ENCODE data around the gene GPC5. TPM values are rescaled to one million over a fixed set of nuclear protein-coding genes. Genes with fewer than 3 reads are reported as not detected.

The GPC5 gene
- total and polyA plus RNA-seq, 9 of the 15 experiments (the other 6 are each of a cell fraction or from before 2014, with no cell fraction given): 0.18 to 0.27 TPM; not detected in 7

- ATAC-seq (no peak), DNase-seq (ENCODE audit: extremely low read depth in 1 of 4, low spot score in 3 of 4) (no peak), FAIRE-seq (no peak)
- Histone ChIP-seq H3K9me1 (ENCODE audit: control insufficient read depth, insufficient read depth, low read length) (no peaks in the 10 kb centered on the region), H3K4me3 (no peak overlapping the region), H3K4me1 (replicated peaks in 1 of 2; ENCODE audit: control insufficient read depth in 2 of 2, insufficient read depth in 2 of 2, low read length in 2 of 2) (no peaks in the 10 kb centered on the region), H3K4me2 (ENCODE audit: insufficient read depth, low read length) (no peak overlapping the region), H3K36me3 (ENCODE audit: control insufficient read depth, insufficient read depth, low read length) (no peaks in the 10 kb centered on the region), H3K9me3 (replicated peaks; ENCODE audit: control insufficient read depth, insufficient read depth, low read depth, low read length) (no peaks in the 10 kb centered on the region), H4K20me1 (replicated peaks; ENCODE audit: control insufficient read depth, insufficient read depth, low read length) (no peaks in the 10 kb centered on the region), H3K9ac (ENCODE audit: insufficient read depth in 1 of 2, low read depth in 2 of 2, low read length in 2 of 2) (no peak overlapping the region), H3K79me2 (ENCODE audit: control insufficient read depth, insufficient read depth, low read length) (no peaks in the 10 kb centered on the region), H2AFZ (ENCODE audit: low read depth, low read length) (no peak overlapping the region), H3K27me3 (ENCODE audit: control insufficient read depth in 2 of 2, insufficient read depth in 2 of 2, low read length in 2 of 2) (no peaks in the 10 kb centered on the region), H3K27ac (ENCODE audit: extremely low read depth, low read depth, low read length) (no peak overlapping the region)
- intact Hi-C loops (cut with micrococcal nuclease) (no loop called here), in situ Hi-C loops (cut with MboI) (no loop called here)
- BruUV-seq (replicated peaks): no TSS peak
- WGBS (ENCODE audit: insufficient coverage, low coverage, missing lambda C conversion rate): 0% methylated on average over 3 of the region's 3 CpGs
- TF ChIP-seq HINFP (tag; conservative IDR thresholded peaks at IDR 0.05; ENCODE audit: low read depth) (no peak), RFX1 (IDR thresholded peaks at IDR 0.05) (no peak)
- POLR2A ChIA-PET: no interaction called here
- CTCF ChIA-PET (ENCODE audit: low intra/inter-chr PET ratio): no interaction called here
Observed at GRCh38 chr13:91845612-91846011, 447.2 kb downstream of the GPC5 start.

- in situ Hi-C loops (cut with MboI) (loop anchor here (25.0 kb wide), 1 partner anchor 324 kb away; no protein-coding TSS in a partner anchor), intact Hi-C loops (cut with micrococcal nuclease) (no loop called here)
- 0% methylated on average over 1 of the region's 1 CpG for WGBS (ENCODE audit: insufficient coverage, low coverage, missing lambda C conversion rate)
- H2AFZ ChIP-seq (ENCODE audit: low read depth, low read length): no peak overlapping the region
- no peak for FAIRE-seq
- H3K4me3 ChIP-seq: no peak overlapping the region
- CTCF ChIA-PET (ENCODE audit: low intra/inter-chr PET ratio): no interaction called here
- no peaks in the 10 kb centered on the region for H3K36me3 ChIP-seq (ENCODE audit: control insufficient read depth, insufficient read depth, low read length)
- H4K20me1 ChIP-seq (replicated peaks; ENCODE audit: control insufficient read depth, insufficient read depth, low read length): no peaks in the 10 kb centered on the region
- no peak for ATAC-seq
- H3K9me3 ChIP-seq (replicated peaks; ENCODE audit: control insufficient read depth, insufficient read depth, low read depth, low read length): no peaks in the 10 kb centered on the region
- no TSS peak for BruUV-seq (replicated peaks)
- no peak overlapping the region for H3K27ac ChIP-seq (ENCODE audit: extremely low read depth, low read depth, low read length)
- no peak overlapping the region for H3K9ac ChIP-seq (ENCODE audit: insufficient read depth in 1 of 2, low read depth in 2 of 2, low read length in 2 of 2)
- DNase-seq (ENCODE audit: extremely low read depth in 1 of 4, low spot score in 3 of 4): no peak
- no peaks in the 10 kb centered on the region for H3K27me3 ChIP-seq (ENCODE audit: control insufficient read depth in 2 of 2, insufficient read depth in 2 of 2, low read length in 2 of 2)
- H3K4me2 ChIP-seq (ENCODE audit: insufficient read depth, low read length): no peak overlapping the region
- no peaks in the 10 kb centered on the region for H3K79me2 ChIP-seq (ENCODE audit: control insufficient read depth, insufficient read depth, low read length)
- H3K4me1 ChIP-seq (replicated peaks in 1 of 2; ENCODE audit: control insufficient read depth in 2 of 2, insufficient read depth in 2 of 2, low read length in 2 of 2): no peaks in the 10 kb centered on the region
- POLR2A ChIA-PET: no interaction called here
- no peaks in the 10 kb centered on the region for H3K9me1 ChIP-seq (ENCODE audit: control insufficient read depth, insufficient read depth, low read length)
- no peak for TF ChIP-seq YBX1 (IDR thresholded peaks at IDR 0.05)
- no peak for TF ChIP-seq SMARCE1 (IDR thresholded peaks at IDR 0.05)
- TF ChIP-seq ZNF407 (IDR thresholded peaks at IDR 0.05; ENCODE audit: low read depth): no peak
- no peak for TF ChIP-seq ELK1 (CRISPR knock-in tag; IDR thresholded peaks at IDR 0.05)
Observed at GRCh38 chr13:91863699-91864098, 465.3 kb downstream of the GPC5 start.
